Right lobe of liver (tissue), 6 donors: ENCODE data around the gene TCTN2. TPM values are rescaled to one million over a fixed set of nuclear protein-coding genes. Genes with fewer than 3 reads are reported as not detected.

Source experiments
- ATAC-seq, 4 donors: fragments of 200-7000 bp; cut with Tn5 transposase; one replicate each; pipeline ENCODE4 v1.9.1; 2020; ENCODE audit warnings: mild to moderate bottlenecking in 4 of 4, moderate library complexity in 4 of 4
- DNase-seq, 3 donors: peaks; one replicate each; pipeline ENCODE4 v3.0.0-alpha.2; 2020
- H3K27ac ChIP-seq, 3 donors: fragments of 200-600 bp; one replicate each; pipeline ENCODE4 v1.8.0; 2022
- H3K27me3 ChIP-seq, 2 donors: fragments of 200-600 bp; one replicate each; pipeline ENCODE4 v1.8.0; 2022
- H3K36me3 ChIP-seq, 4 donors: fragments of 200-600 bp; sonication (generic) in 1 of 4; one replicate each; pipeline versions ENCODE4 v1.5.1 to v1.8.0; 2017 to 2022; ENCODE audit warnings: control low read depth in 1 of 4
- H3K4me1 ChIP-seq, 4 donors: fragments of 200-600 bp; sonication (generic) in 1 of 4; one replicate each; pipeline versions ENCODE4 v1.5.1 to v1.8.0; 2017 to 2022; ENCODE audit warnings: control low read depth in 1 of 4
- H3K4me3 ChIP-seq, 3 donors: fragments of 200-600 bp; one replicate each; pipeline ENCODE4 v1.8.0; 2022
- H3K9me3 ChIP-seq, 4 donors: fragments of 200-600 bp; sonication (generic) in 1 of 4; one replicate each; pipeline versions ENCODE4 v1.5.1 to v1.8.0; 2017 to 2022; ENCODE audit warnings: control low read depth in 1 of 4
- CTCF ChIP-seq, 4 donors: fragments of 200-600 bp in 3 of 4; fragments of 450-650 bp in 1 of 4; IDR thresholded peaks; one replicate each; pipeline versions ENCODE4 v1.5.1 to v1.8.0; 2016 to 2022; ENCODE audit warnings: antibody characterized with exemption in 4 of 4, mild to moderate bottlenecking in 2 of 4
- POLR2A ChIP-seq: fragments of 450-650 bp; IDR thresholded peaks from one replicate; pipeline ENCODE4 v1.6.1; 2017; ENCODE audit warnings: antibody characterized with exemption, mild to moderate bottlenecking
- WGBS: methylation state at CpG from one replicate; pipeline ENCODE4 v1.1.6; 2018; ENCODE audit warnings: low coverage, low lambda C conversion rate; ENCODE audit not compliant: insufficient coverage; ENCODE audit errors: missing lambda C conversion rate; 5-methylcytosine and 5-hydroxymethylcytosine counted together
- intact Hi-C, 2 donors: fragments of 100-400 bp; cut with DNase I; formaldehyde crosslinking; loops; one replicate each; pipeline versions ENCODE4 v1.11.2 to v1.14.1; 2022
- total RNA-seq, 6 experiments: library from RNA; depleted of rRNA in 2 of 6; stranded (reverse); fragments of >200 nt in 2 of 6; fragmentation: NEBNext Ultra II Directional in 3 of 6; extraction: Animal tissue kit (Norgen Biotek cat#: 25700) in 3 of 6; gene quantifications; one replicate each; pipeline versions ENCODE4 v1.1.0 to v1.2.4, GENCODE V29; 2016 to 2023
- donor health status: DM: no; HTN: yes; CAD: no.
- donor health status: DM: no; HTN: no; CAD: no.
- donor health status: DM: no; HTN: no; CAD: no.
- donor health status: DM: no; HTN: yes; CAD: no.
- donor health status: DM: no; HTN: yes; CAD: no.

The TCTN2 gene
- total RNA-seq, 6 experiments from 2014 or later: 0.61 to 1.2 (median 0.88) TPM

- intact Hi-C loops: no loop called here
- Histone ChIP-seq H3K27me3 (no peaks in the 10 kb centered on the region), H3K4me3 (no peak overlapping the region), H3K36me3 (peaks cover 0 to 42% (median 5%) of the 10 kb centered on the region in 4 donors), H3K4me1 (no peaks in the 10 kb centered on the region), H3K27ac (no peak overlapping the region), H3K9me3 (no peaks in the 10 kb centered on the region)
- WGBS: 90% methylated on average over 7 of the region's 7 CpGs
- TF ChIP-seq CTCF (IDR thresholded peaks at IDR 0.05): no peak
- no peak for TF ChIP-seq POLR2A
- ATAC-seq (no peak), DNase-seq (no peak)
These were observed 27.0 kb upstream of the TCTN2 start for GRCh38 chr12:123643911-123644310.

- H3K4me1 ChIP-seq: no peaks in the 10 kb centered on the region
- H3K9me3 ChIP-seq: no peaks in the 10 kb centered on the region
- WGBS: 90% methylated on average over 3 of the region's 3 CpGs
- DNase-seq: no peak
- H3K27ac ChIP-seq: no peak overlapping the region
- no peak overlapping the region for H3K4me3 ChIP-seq
- H3K27me3 ChIP-seq: no peaks in the 10 kb centered on the region
- no peak for TF ChIP-seq POLR2A
- TF ChIP-seq CTCF (IDR thresholded peaks at IDR 0.05): no peak
- intact Hi-C loops: no loop called here
- ATAC-seq: no peak
- peaks cover 0 to 51% (median 5%) of the 10 kb centered on the region in 4 donors for H3K36me3 ChIP-seq
These were observed 25.5 kb upstream of the TCTN2 start for GRCh38 chr12:123645380-123645779.

- Histone ChIP-seq H3K36me3 (peaks cover 0 to 52% (median 5%) of the 10 kb centered on the region in 4 donors), H3K4me1 (no peaks in the 10 kb centered on the region), H3K4me3 (no peak overlapping the region), H3K27me3 (no peaks in the 10 kb centered on the region), H3K27ac (no peak overlapping the region), H3K9me3 (no peaks in the 10 kb centered on the region)
- intact Hi-C loops: no loop called here
- 92% methylated on average over 5 of the region's 5 CpGs for WGBS
- DNase-seq (no peak), ATAC-seq (no peak)
- no peak for TF ChIP-seq CTCF (IDR thresholded peaks at IDR 0.05)
- no peak for TF ChIP-seq POLR2A
These were observed 25.0 kb upstream of the TCTN2 start for GRCh38 chr12:123645878-123646277.

GRCh38 chr12:123648401-123648800, 22.5 kb upstream of the TCTN2 start:
- intact Hi-C loops: no loop called here
- ATAC-seq (no peak), DNase-seq (no peak)
- no peak for TF ChIP-seq POLR2A
- TF ChIP-seq CTCF (IDR thresholded peaks at IDR 0.05): no peak
- Histone ChIP-seq H3K27me3 (no peaks in the 10 kb centered on the region), H3K4me1 (no peaks in the 10 kb centered on the region), H3K36me3 (peaks cover 0 to 65% (median 5%) of the 10 kb centered on the region in 4 donors), H3K9me3 (no peaks in the 10 kb centered on the region), H3K4me3 (no peak overlapping the region), H3K27ac (no peak overlapping the region)
- WGBS: 85% methylated on average over 5 of the region's 5 CpGs

GRCh38 chr12:123654129-123654701, 16.7 kb upstream of the TCTN2 start:
- no peak overlapping the region for H3K4me3 ChIP-seq
- ATAC-seq (no peak), DNase-seq (no peak)
- no peak overlapping the region for H3K27ac ChIP-seq
- peaks cover 0 to 45% (median 0%) of the 10 kb centered on the region in 4 donors for H3K36me3 ChIP-seq
- intact Hi-C loops: no loop called here
- no peaks in the 10 kb centered on the region for H3K27me3 ChIP-seq
- no peaks in the 10 kb centered on the region for H3K9me3 ChIP-seq
- 81% methylated on average over 4 of the region's 4 CpGs for WGBS
- no peaks in the 10 kb centered on the region for H3K4me1 ChIP-seq
- TF ChIP-seq POLR2A: no peak
- TF ChIP-seq CTCF (IDR thresholded peaks at IDR 0.05): no peak
